Muscle of leg (tissue), 11 donors: ENCODE data around the gene SERPINF2. TPM values are rescaled to one million over a fixed set of nuclear protein-coding genes. Genes with fewer than 3 reads are reported as not detected.

Source experiments
- DNase-seq: peaks from one replicate; pipeline ENCODE4 v3.0.0; 2013
- H3K27ac ChIP-seq: one replicate; pipeline ENCODE4 v1.5.1; 2013; ENCODE audit warnings: mild to moderate bottlenecking, low read length, control low read depth
- H3K27me3 ChIP-seq: one replicate; pipeline ENCODE4 v1.6.1; 2013; ENCODE audit warnings: low read length; ENCODE audit not compliant: control insufficient read depth, insufficient read depth
- H3K36me3 ChIP-seq: one replicate; pipeline ENCODE4 v1.6.1; 2013; ENCODE audit warnings: low read length; ENCODE audit not compliant: control insufficient read depth, insufficient read depth
- H3K4me1 ChIP-seq: one replicate; pipeline ENCODE4 v1.6.1; 2013; ENCODE audit warnings: low read length; ENCODE audit not compliant: control insufficient read depth, insufficient read depth
- H3K4me3 ChIP-seq: one replicate; pipeline ENCODE4 v1.5.1; 2013; ENCODE audit warnings: low read length, control low read depth
- H3K9me3 ChIP-seq: replicated peaks from 2 replicates; pipeline ENCODE4 v1.6.1; 2013; ENCODE audit warnings: low read depth, low read length; ENCODE audit not compliant: control insufficient read depth
- WGBS: methylation state at CpG from one replicate; pipeline ENCODE4 v1.1.5; 2013; ENCODE audit warnings: missing lambda C conversion rate; ENCODE audit not compliant: insufficient coverage; 5-methylcytosine and 5-hydroxymethylcytosine counted together
- polyA plus RNA-seq, 8 donors: library from polyadenylated mRNA; unstranded; fragments of 120-200 nt; gene quantifications; one replicate each; pipeline versions ENCODE4 v1.2.1 to v1.2.3, GENCODE V29; 2013; ENCODE audit warnings: inconsistent platforms in 1 of 8, low replicate concordance in 1 of 8; ENCODE audit not compliant: insufficient read length in 8 of 8, insufficient read depth in 1 of 8
- total RNA-seq: library from RNA; stranded (reverse); fragments of 120-200 nt; gene quantifications from one replicate; pipeline ENCODE4 v1.2.4, GENCODE V29; 2013

SERPINF2 gene
- total and polyA plus RNA-seq, 9 donors = 0.41 to 4.0 (median 0.88) TPM

GRCh38 chr17:1774390-1775176 is 31.9 kb downstream of the SERPINF2 start:
- DNase-seq = no peak
- no peaks in the 10 kb centered on the region for H3K9me3 ChIP-seq
- peaks cover 73% of the 10 kb centered on the region for H3K36me3 ChIP-seq
- H3K4me1 ChIP-seq = peaks cover 7% of the 10 kb centered on the region
- H3K27ac ChIP-seq = no peak overlapping the region
- H3K27me3 ChIP-seq = no peaks in the 10 kb centered on the region
- 86% methylated on average over 19 of the region's 21 CpGs for WGBS
- no peak overlapping the region for H3K4me3 ChIP-seq

DNA sequence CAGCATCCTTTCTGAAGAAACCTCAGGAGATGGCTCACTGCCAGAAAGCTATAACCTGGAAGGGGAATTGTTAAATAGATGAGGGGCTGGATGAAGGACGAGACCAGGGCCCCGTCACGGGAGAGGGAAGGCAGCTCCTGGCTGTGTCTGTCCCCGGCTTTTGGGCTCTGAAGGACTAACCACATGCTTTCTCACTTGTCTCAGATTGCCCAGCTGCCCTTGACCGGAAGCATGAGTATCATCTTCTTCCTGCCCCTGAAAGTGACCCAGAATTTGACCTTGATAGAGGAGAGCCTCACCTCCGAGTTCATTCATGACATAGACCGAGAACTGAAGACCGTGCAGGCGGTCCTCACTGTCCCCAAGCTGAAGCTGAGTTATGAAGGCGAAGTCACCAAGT is 33.7 kb downstream of the SERPINF2 start:
- no peak for DNase-seq
- WGBS = 59% methylated on average over 10 of the region's 10 CpGs
- Histone ChIP-seq H3K27ac (no peak overlapping the region), H3K4me1 (peaks cover 17% of the 10 kb centered on the region), H3K4me3 (no peak overlapping the region), H3K27me3 (no peaks in the 10 kb centered on the region), H3K36me3 (peaks cover 63% of the 10 kb centered on the region), H3K9me3 (no peaks in the 10 kb centered on the region)

- WGBS = 83% methylated on average over 5 of the region's 7 CpGs
- DNase-seq = no peak
- H3K36me3 ChIP-seq = peaks cover 62% of the 10 kb centered on the region
- no peaks in the 10 kb centered on the region for H3K27me3 ChIP-seq
- H3K9me3 ChIP-seq = no peaks in the 10 kb centered on the region
- no peak overlapping the region for H3K4me3 ChIP-seq
- H3K4me1 ChIP-seq = peaks cover 18% of the 10 kb centered on the region
- no peak overlapping the region for H3K27ac ChIP-seq
Observed at GRCh38 chr17:1776857-1777256, 34.2 kb downstream of the SERPINF2 start.

- no peaks in the 10 kb centered on the region for H3K9me3 ChIP-seq
- WGBS = 20% methylated on average over 1 of the region's 8 CpGs
- no peaks in the 10 kb centered on the region for H3K27me3 ChIP-seq
- peak overlapping the region; percentile 87 for H3K27ac ChIP-seq
- no peak overlapping the region for H3K4me3 ChIP-seq
- H3K36me3 ChIP-seq = peaks cover 64% of the 10 kb centered on the region
- peak; percentile 93 for DNase-seq
- peaks cover 39% of the 10 kb centered on the region for H3K4me1 ChIP-seq
Observed at GRCh38 chr17:1779571-1780131, 37.0 kb downstream of the SERPINF2 start.

- Histone ChIP-seq H3K27ac (peak overlapping the region; percentile 84), H3K4me3 (no peak overlapping the region), H3K4me1 (peaks cover 39% of the 10 kb centered on the region), H3K36me3 (peaks cover 52% of the 10 kb centered on the region), H3K27me3 (no peaks in the 10 kb centered on the region), H3K9me3 (no peaks in the 10 kb centered on the region)
- 70% methylated on average over 2 of the region's 6 CpGs for WGBS
- no peak for DNase-seq
Observed at GRCh38 chr17:1782171-1782567, 39.5 kb downstream of the SERPINF2 start.

DNA sequence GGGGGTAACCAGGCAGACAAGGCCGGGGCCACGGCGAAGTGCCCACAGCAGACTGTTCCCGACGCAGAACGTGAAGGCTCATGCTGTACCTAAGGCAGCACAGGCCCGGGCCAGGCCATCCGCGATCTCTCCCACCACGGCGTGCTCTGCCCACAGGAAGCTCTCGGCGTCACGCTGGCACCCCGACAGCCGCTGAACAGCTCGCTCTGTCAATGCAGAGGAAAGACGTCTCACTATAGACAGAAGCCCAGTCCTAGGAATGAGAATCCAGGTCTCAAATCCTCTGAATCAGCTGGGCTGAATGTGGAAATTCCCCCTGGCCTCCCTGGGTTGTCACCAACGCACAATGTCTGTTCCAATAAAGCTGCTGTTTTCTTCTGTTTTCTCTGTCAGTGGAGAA is 40.6 kb downstream of the SERPINF2 start:
- no peak for DNase-seq
- H3K36me3 ChIP-seq = peaks cover 46% of the 10 kb centered on the region
- H3K27ac ChIP-seq = peak overlapping the region; percentile 84
- peaks cover 39% of the 10 kb centered on the region for H3K4me1 ChIP-seq
- no peak overlapping the region for H3K4me3 ChIP-seq
- no peaks in the 10 kb centered on the region for H3K27me3 ChIP-seq
- H3K9me3 ChIP-seq = no peaks in the 10 kb centered on the region
- 76% methylated on average over 14 of the region's 19 CpGs for WGBS

GRCh38 chr17:1783834-1784611 is 41.4 kb downstream of the SERPINF2 start:
- H3K4me3 ChIP-seq = no peak overlapping the region
- 34% methylated on average over 11 of the region's 16 CpGs for WGBS

DNA sequence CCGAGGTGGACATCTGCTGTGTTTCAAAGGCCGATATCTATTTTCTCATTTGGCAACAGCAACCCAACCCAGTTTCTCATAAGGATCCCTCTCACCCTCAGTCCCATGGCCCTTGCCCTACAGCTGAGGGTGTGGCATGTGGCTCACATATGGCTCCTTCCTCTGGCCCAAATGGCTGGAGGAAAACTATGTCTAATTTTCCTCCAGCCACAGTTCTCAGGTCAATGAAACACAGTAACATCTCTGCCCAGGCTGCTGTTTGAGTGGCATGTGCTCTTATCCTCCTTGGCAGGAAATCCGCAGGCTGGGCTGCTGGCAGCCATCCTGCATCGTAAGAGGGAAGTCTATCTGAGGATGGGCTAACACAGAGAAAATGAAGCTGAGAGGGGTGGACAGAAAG is 43.3 kb downstream of the SERPINF2 start:
- Histone ChIP-seq H3K27me3 (no peaks in the 10 kb centered on the region), H3K4me3 (no peak overlapping the region), H3K4me1 (peaks cover 27% of the 10 kb centered on the region), H3K36me3 (peaks cover 40% of the 10 kb centered on the region), H3K9me3 (no peaks in the 10 kb centered on the region), H3K27ac (peak overlapping the region; percentile 29)
- 72% methylated on average over 3 of the region's 4 CpGs for WGBS
- no peak for DNase-seq

More at GRCh38 chr17:1783834-1784611, 41.4 kb downstream of the SERPINF2 start:
- Histone ChIP-seq H3K4me1 (peaks cover 39% of the 10 kb centered on the region), H3K9me3 (no peaks in the 10 kb centered on the region), H3K27ac (peak overlapping the region; percentile 84), H3K27me3 (no peaks in the 10 kb centered on the region), H3K36me3 (peaks cover 40% of the 10 kb centered on the region)
- DNase-seq = peak; percentile 95

DNA sequence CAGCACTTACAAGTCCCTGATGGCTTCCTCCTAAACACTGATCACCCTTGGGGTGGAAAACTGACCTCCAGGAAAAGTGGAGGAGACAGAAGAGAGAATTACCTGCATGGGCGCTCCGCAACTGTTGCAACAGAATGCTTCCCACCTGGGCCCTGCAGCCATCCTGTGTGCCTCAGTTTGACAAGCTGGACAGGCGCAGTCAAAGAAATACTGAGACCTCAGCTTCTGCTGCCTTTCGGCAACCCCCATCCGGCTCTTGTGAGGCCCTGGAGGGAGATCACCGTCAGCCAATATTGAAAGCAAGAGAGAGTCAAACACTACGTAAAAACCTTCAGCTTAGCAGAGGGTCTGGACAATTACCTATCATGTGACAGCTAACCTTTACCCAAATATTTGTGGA is 44.0 kb downstream of the SERPINF2 start:
- peaks cover 35% of the 10 kb centered on the region for H3K36me3 ChIP-seq
- no peak overlapping the region for H3K27ac ChIP-seq
- DNase-seq = no peak
- 76% methylated on average over 6 of the region's 7 CpGs for WGBS
- H3K4me3 ChIP-seq = no peak overlapping the region
- peaks cover 27% of the 10 kb centered on the region for H3K4me1 ChIP-seq
- no peaks in the 10 kb centered on the region for H3K9me3 ChIP-seq
- H3K27me3 ChIP-seq = no peaks in the 10 kb centered on the region

DNA sequence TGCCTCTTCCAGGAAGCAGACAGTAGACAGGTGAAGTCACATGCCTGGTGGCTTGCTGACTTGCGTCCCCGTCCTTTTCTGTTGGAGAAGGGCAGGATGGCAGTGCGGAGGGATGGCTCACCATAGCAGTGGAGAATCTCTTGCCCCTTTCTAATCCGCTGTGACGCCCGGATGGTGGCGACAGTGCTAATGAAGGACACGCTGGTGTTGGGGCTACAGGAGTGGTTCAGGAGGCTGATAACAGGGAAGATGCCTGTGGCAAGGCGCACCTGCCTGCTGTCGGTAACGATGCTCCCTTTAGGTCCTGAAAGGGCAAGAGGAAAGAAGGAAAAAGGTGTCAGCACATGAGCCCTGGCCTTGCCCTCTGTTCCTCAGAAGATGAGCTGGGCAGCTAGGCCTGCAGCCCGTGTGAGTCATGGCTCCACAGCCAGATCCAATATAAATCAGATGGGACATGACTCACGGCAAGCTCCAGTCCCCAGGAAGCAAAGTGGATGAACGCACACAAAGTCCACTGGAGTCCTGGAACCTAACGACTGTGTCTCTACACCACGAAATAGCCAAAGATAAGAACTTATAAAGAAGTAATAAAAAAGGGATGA is 44.7 kb downstream of the SERPINF2 start:
- no peak overlapping the region for H3K4me3 ChIP-seq
- WGBS = 87% methylated on average over 9 of the region's 16 CpGs

More for the DNA sequence above, 44.7 kb downstream of the SERPINF2 start:
- no peaks in the 10 kb centered on the region for H3K27me3 ChIP-seq
- H3K36me3 ChIP-seq = peaks cover 30% of the 10 kb centered on the region
- peaks cover 20% of the 10 kb centered on the region for H3K4me1 ChIP-seq
- peak overlapping the region; percentile 22 for H3K27ac ChIP-seq
- DNase-seq = no peak
- H3K9me3 ChIP-seq = no peaks in the 10 kb centered on the region
